SKM-1 (cell line): Measurements from ENCODE around the gene ZSCAN9.
A peak's percentile ranks its signal among the peaks of the same experiment; 100 is the strongest.

ENCODE experiments used
- DNase-seq: peaks from one replicate; lab custom pipeline; 2025; ENCODE audit not compliant: unreplicated experiment; lab: John Stamatoyannopoulos, UW

The ZSCAN9 gene

GRCh38 chr6:28225056-28225834 is at the start of gene ZSCAN9:
ZSCAN9 (plus strand) TSS chr6:28225275; CDS start chr6:28227085, 1,810 bp downstream.
- DNase-seq: no peak

GRCh38 chr6:28176373-28176772 is 48.7 kb upstream of the ZSCAN9 start:
- no peak for DNase-seq

- no peak for DNase-seq
Measured at GRCh38 chr6:28182255-28182654, 42.8 kb upstream of the ZSCAN9 start.

- DNase-seq: no peak
Measured at GRCh38 chr6:28188111-28188979, 36.7 kb upstream of the ZSCAN9 start.

- DNase-seq: no peak
Measured at GRCh38 chr6:28200020-28200419, 25.1 kb upstream of the ZSCAN9 start.

GRCh38 chr6:28203201-28203600 is 21.9 kb upstream of the ZSCAN9 start:
- DNase-seq: no peak

GRCh38 chr6:28205879-28206278 is 19.2 kb upstream of the ZSCAN9 start:
- DNase-seq: peak; percentile 9

- no peak for DNase-seq
Measured at GRCh38 chr6:28206527-28206926, 18.5 kb upstream of the ZSCAN9 start.

- DNase-seq: no peak
Measured at GRCh38 chr6:28206928-28207509, 18.1 kb upstream of the ZSCAN9 start.

GRCh38 chr6:28207510-28208110 is 17.5 kb upstream of the ZSCAN9 start:
- DNase-seq: no peak

GRCh38 chr6:28208111-28208659 is 16.9 kb upstream of the ZSCAN9 start:
- DNase-seq: no peak

GRCh38 chr6:28209753-28210535 is 15.1 kb upstream of the ZSCAN9 start:
- peak; percentile 26 for DNase-seq

- DNase-seq: no peak
Measured at GRCh38 chr6:28211840-28212509, 13.1 kb upstream of the ZSCAN9 start.

- DNase-seq: no peak
Measured at GRCh38 chr6:28212510-28213212, 12.4 kb upstream of the ZSCAN9 start.

- no peak for DNase-seq
Measured at GRCh38 chr6:28213213-28213523, 11.9 kb upstream of the ZSCAN9 start.

- no peak for DNase-seq
Measured at GRCh38 chr6:28215425-28215824, 9.7 kb upstream of the ZSCAN9 start.

- DNase-seq: no peak
Measured at GRCh38 chr6:28217890-28218289, 7.2 kb upstream of the ZSCAN9 start.

GRCh38 chr6:28218312-28219248 is 6.5 kb upstream of the ZSCAN9 start:
- DNase-seq: no peak
